OCI-LY7 (cell line): ENCODE measurements around the gene RGPD3. TPM values are rescaled to one million over a fixed set of nuclear protein-coding genes. Genes with fewer than 3 reads are reported as not detected.

Source experiments
- BruUV-seq: library from RNA; stranded (reverse); fragments of 400-500 nt; replicated peaks from 2 replicates; lab custom pipeline; 2021; lab: Mats Ljungman, UMichigan
- CTCF ChIA-PET: fragments of 300-600 bp; sonication (Branson Sonifier 250); formaldehyde crosslinking; loops from one replicate; lab custom pipeline; 2022; ENCODE audit warnings: antibody characterized with exemption; ENCODE audit not compliant: unreplicated experiment; lab: Charles Lee
- POLR2A ChIA-PET: fragments of 300-600 bp; sonication (Branson Sonifier 250); formaldehyde crosslinking; loops from one replicate; lab custom pipeline; 2022; ENCODE audit warnings: antibody characterized with exemption; lab: Charles Lee
- DNase-seq: peaks from one replicate; pipeline ENCODE4 v3.0.0-alpha.2; 2015; ENCODE audit warnings: low spot score
- H2AFZ ChIP-seq: fragments of 200-600 bp; sonication (generic), shearing (Covaris generic); 2 replicates; pipeline ENCODE4 v1.6.1; 2014; ENCODE audit warnings: mild to moderate bottlenecking, antibody characterized with exemption, low read length, moderate library complexity
- H3K27ac ChIP-seq: fragments of 200-600 bp; sonication (generic); 2 replicates; pipeline ENCODE4 v1.5.1; 2014; ENCODE audit warnings: mixed run types, low read depth, mild to moderate bottlenecking, moderate library complexity, low read length, inconsistent platforms; ENCODE audit not compliant: poor library complexity, severe bottlenecking
- H3K36me3 ChIP-seq: fragments of 200-600 bp; sonication (generic); 2 replicates; pipeline ENCODE4 v1.6.1; 2014; ENCODE audit warnings: mild to moderate bottlenecking, antibody characterized with exemption, low read length, moderate library complexity, mixed read lengths; ENCODE audit not compliant: insufficient read depth
- H3K4me1 ChIP-seq: fragments of 200-600 bp; sonication (generic); 2 replicates; pipeline ENCODE4 v1.5.1; 2014; ENCODE audit warnings: mild to moderate bottlenecking, low read length; ENCODE audit not compliant: insufficient read depth, poor library complexity, severe bottlenecking
- H3K4me2 ChIP-seq: fragments of 200-600 bp; sonication (generic); 2 replicates; pipeline ENCODE4 v1.6.1; 2014; ENCODE audit warnings: mild to moderate bottlenecking, low read length
- H3K4me3 ChIP-seq: fragments of 200-600 bp; sonication (generic); 2 replicates; pipeline ENCODE4 v1.5.1; 2014; ENCODE audit warnings: mild to moderate bottlenecking, low read depth, low read length; ENCODE audit not compliant: poor library complexity, severe bottlenecking
- H3K79me2 ChIP-seq: fragments of 200-600 bp; sonication (generic); 2 replicates; pipeline ENCODE4 v1.6.1; 2016; ENCODE audit warnings: low read depth, mild to moderate bottlenecking, low read length, moderate library complexity, mixed read lengths; ENCODE audit not compliant: insufficient read depth
- H3K9me2 ChIP-seq: fragments of 200-600 bp; sonication (generic); 2 replicates; pipeline ENCODE4 v1.6.1; 2016; ENCODE audit warnings: mild to moderate bottlenecking, low read length, mixed read lengths; ENCODE audit not compliant: insufficient read depth
- H3K9me3 ChIP-seq: fragments of 200-600 bp; sonication (generic); 2 replicates; pipeline ENCODE4 v1.6.1; 2014; ENCODE audit warnings: mild to moderate bottlenecking, mixed run types, low read length, mixed read lengths
- H4K20me1 ChIP-seq: fragments of 200-600 bp; sonication (generic); 2 replicates; pipeline ENCODE4 v1.6.1; 2014; ENCODE audit warnings: mild to moderate bottlenecking, antibody characterized with exemption, low read length, moderate library complexity, mixed read lengths; ENCODE audit not compliant: insufficient read depth
- CTCF ChIP-seq: fragments of 200-600 bp; sonication (generic); conservative IDR thresholded peaks from 2 replicates; pipeline ENCODE4 v1.5.1; 2014; ENCODE audit warnings: mild to moderate bottlenecking, antibody characterized with exemption, low read length, moderate library complexity, mixed read lengths
- EZH2phosphoT487 ChIP-seq: fragments of 200-600 bp; sonication (generic); IDR thresholded peaks from 2 replicates; pipeline ENCODE4 v1.6.1; 2018; ENCODE audit warnings: low read depth, borderline replicate concordance, mild to moderate bottlenecking, mixed run types, antibody characterized with exemption, low read length, moderate library complexity, mixed read lengths
- intact Hi-C: fragments of 100-400 bp; cut with micrococcal nuclease; formaldehyde crosslinking; loops from one replicate; pipeline ENCODE4 v1.10.0; 2022; ENCODE audit not compliant: unreplicated experiment
- total RNA-seq, 2 experiments: library from RNA; depleted of rRNA in 1 of 2; stranded (reverse); fragments of >200 nt in 1 of 2; shearing (Covaris generic) in 1 of 2; gene quantifications; 2 replicates each; pipeline ENCODE4 v1.2.3, GENCODE V29; 2014 to 2022

RGPD3 gene
- total RNA-seq, 2 experiments from 2014 or later: not detected

GRCh38 chr2:106366204-106366885, 101.9 kb downstream of the RGPD3 start:
- no peak for DNase-seq
- Histone ChIP-seq H3K4me2 (no peak overlapping the region), H3K36me3 (no peaks in the 10 kb centered on the region), H3K9me2 (no peaks in the 10 kb centered on the region), H3K9me3 (no peaks in the 10 kb centered on the region), H3K4me1 (no peaks in the 10 kb centered on the region), H3K79me2 (no peaks in the 10 kb centered on the region), H3K27ac (no peak overlapping the region), H2AFZ (no peak overlapping the region), H4K20me1 (no peaks in the 10 kb centered on the region), H3K4me3 (no peak overlapping the region)
- ChIA-PET POLR2A (no interaction called here), CTCF (no interaction called here)
- intact Hi-C loops: no loop called here
- BruUV-seq: no TSS peak
- TF ChIP-seq CTCF (no peak), EZH2phosphoT487 (no peak)

- BruUV-seq: no TSS peak
- Histone ChIP-seq H3K4me2 (no peak overlapping the region), H3K9me2 (no peaks in the 10 kb centered on the region), H4K20me1 (no peaks in the 10 kb centered on the region), H3K9me3 (no peaks in the 10 kb centered on the region), H3K27ac (no peak overlapping the region), H3K79me2 (no peaks in the 10 kb centered on the region), H3K4me1 (no peaks in the 10 kb centered on the region), H3K36me3 (no peaks in the 10 kb centered on the region), H2AFZ (no peak overlapping the region), H3K4me3 (no peak overlapping the region)
- intact Hi-C loops: no loop called here
- ChIA-PET CTCF (no interaction called here), POLR2A (no interaction called here)
- TF ChIP-seq EZH2phosphoT487 (no peak), CTCF (no peak)
- DNase-seq: no peak
Measured at GRCh38 chr2:106363791-106364190, 104.4 kb downstream of the RGPD3 start.

GRCh38 chr2:106362789-106363188, 105.4 kb downstream of the RGPD3 start:
- Histone ChIP-seq H3K9me2 (no peaks in the 10 kb centered on the region), H4K20me1 (no peaks in the 10 kb centered on the region), H3K36me3 (no peaks in the 10 kb centered on the region), H2AFZ (no peak overlapping the region), H3K9me3 (no peaks in the 10 kb centered on the region), H3K4me3 (no peak overlapping the region), H3K27ac (no peak overlapping the region), H3K79me2 (no peaks in the 10 kb centered on the region), H3K4me2 (no peak overlapping the region), H3K4me1 (no peaks in the 10 kb centered on the region)
- no peak for TF ChIP-seq CTCF
- TF ChIP-seq EZH2phosphoT487: no peak
- ChIA-PET CTCF (no interaction called here), POLR2A (interaction anchor here (0.7 to 0.8 kb wide), 2 partner anchors 40 to 90 kb away, joined by 3 to 4 read pairs; no protein-coding TSS in a partner anchor)
- DNase-seq: no peak
- intact Hi-C loops: no loop called here
- BruUV-seq: no TSS peak
